Mucosa of stomach (tissue), 1 donor: ENCODE measurements around the gene TSHZ2.

Experiments
- H3K27me3 ChIP-seq: one replicate; pipeline ENCODE4 v1.7.0; 2013; ENCODE audit warnings: mild to moderate bottlenecking, low read length; ENCODE audit not compliant: control insufficient read depth, insufficient read depth
- H3K36me3 ChIP-seq: one replicate; pipeline ENCODE4 v1.7.0; 2013; ENCODE audit warnings: low read length; ENCODE audit not compliant: control insufficient read depth, insufficient read depth
- H3K4me1 ChIP-seq: one replicate; pipeline ENCODE4 v1.7.0; 2013; ENCODE audit warnings: mild to moderate bottlenecking, low read length; ENCODE audit not compliant: control insufficient read depth, insufficient read depth
- H3K4me3 ChIP-seq: one replicate; pipeline ENCODE4 v1.7.0; 2013; ENCODE audit warnings: low read length
- H3K9ac ChIP-seq: one replicate; pipeline ENCODE4 v1.7.0; 2013; ENCODE audit warnings: mild to moderate bottlenecking, low read length, moderate library complexity
- H3K9me3 ChIP-seq: one replicate; pipeline ENCODE4 v1.7.0; 2013; ENCODE audit warnings: mild to moderate bottlenecking, low read length, moderate library complexity; ENCODE audit not compliant: control insufficient read depth
- donor health status: Pancreatic carcinoma.

The TSHZ2 gene

DNA sequence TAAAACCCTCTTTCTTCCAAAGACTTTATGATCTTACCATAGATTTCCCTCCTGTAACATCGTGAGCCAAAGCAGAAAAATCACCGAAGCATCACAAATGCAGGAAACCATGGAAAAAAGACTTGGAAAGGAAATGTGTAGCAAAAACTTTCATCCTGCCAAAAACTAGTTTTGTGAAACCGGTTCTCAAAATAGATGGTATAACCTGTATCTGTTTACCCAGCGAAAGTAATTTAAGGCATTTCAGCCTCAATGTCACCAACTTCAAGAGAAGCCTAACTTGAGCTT is 407.6 kb downstream of the TSHZ2 start:
- no peaks in the 10 kb centered on the region for H3K36me3 ChIP-seq
- no peaks in the 10 kb centered on the region for H3K9me3 ChIP-seq
- H3K27me3 ChIP-seq, result no peaks in the 10 kb centered on the region
- no peaks in the 10 kb centered on the region for H3K4me1 ChIP-seq
- H3K4me3 ChIP-seq, result no peak overlapping the region
- no peak overlapping the region for H3K9ac ChIP-seq

DNA sequence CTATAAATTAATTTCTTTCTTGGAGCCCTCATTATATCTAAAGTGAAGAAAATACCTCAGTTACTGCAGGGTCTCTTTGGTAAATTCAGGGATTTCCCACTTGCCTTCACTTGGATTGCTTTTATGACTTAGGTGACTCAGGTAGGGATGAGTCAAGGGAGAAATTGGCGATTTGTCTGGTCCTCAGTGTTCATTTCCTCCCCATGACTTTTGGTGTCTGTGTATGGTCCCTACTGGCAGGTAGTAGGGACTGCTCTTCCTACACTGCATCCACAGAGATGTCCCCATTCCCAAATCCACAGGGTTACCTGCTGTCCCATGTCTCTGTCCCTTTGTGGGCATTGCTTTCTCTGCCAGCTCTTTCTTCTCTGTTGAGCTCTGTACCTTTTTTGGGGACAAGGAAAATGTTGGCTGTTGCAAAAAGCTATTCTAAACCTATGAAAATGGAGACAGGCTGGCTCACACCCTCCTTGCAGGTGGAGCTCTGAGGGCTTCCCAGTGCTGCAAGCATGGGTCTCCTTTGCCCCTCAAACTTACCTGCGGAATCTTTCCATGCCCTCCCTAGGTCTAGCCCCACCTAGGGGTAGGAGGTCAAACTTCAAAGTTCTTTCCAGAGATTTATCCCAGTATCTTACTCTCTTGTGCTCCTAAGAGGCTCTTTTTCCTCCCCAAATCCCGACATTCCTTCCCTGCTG is 409.6 kb downstream of the TSHZ2 start:
- no peaks in the 10 kb centered on the region for H3K36me3 ChIP-seq
- no peaks in the 10 kb centered on the region for H3K9me3 ChIP-seq
- no peak overlapping the region for H3K4me3 ChIP-seq
- no peak overlapping the region for H3K9ac ChIP-seq
- no peaks in the 10 kb centered on the region for H3K27me3 ChIP-seq
- H3K4me1 ChIP-seq, result no peaks in the 10 kb centered on the region

DNA sequence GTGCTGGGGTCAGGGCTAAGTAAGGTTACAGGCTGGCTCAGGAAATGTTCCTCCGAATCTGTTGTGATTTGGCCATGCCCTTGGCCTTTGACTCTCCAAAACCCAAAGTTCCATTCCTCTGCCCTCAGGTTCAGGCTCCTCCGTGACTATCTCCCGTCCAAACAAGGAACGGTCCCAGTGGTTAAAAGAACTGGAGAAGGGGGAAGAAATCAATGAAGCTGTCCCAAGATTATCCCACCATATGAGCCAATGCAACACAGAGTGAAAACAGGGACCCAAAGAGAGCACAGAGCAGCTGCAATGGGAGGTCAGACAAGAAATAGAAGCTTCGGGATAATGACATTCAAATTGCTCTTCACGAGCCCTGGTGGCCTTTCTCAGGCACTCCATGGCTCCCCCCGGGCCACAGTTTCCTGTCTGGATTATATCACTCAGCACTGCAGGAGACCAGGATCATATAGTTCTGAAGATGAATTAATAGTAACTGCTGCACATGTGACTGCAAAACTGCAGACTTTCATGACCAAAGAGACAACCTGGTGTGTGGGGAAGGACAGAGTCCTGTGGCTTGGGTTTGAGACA is 410.2 kb downstream of the TSHZ2 start:
- H3K4me1 ChIP-seq, result no peaks in the 10 kb centered on the region
- H3K36me3 ChIP-seq, result no peaks in the 10 kb centered on the region
- H3K9ac ChIP-seq, result no peak overlapping the region
- no peaks in the 10 kb centered on the region for H3K9me3 ChIP-seq
- H3K4me3 ChIP-seq, result no peak overlapping the region
- H3K27me3 ChIP-seq, result no peaks in the 10 kb centered on the region

DNA sequence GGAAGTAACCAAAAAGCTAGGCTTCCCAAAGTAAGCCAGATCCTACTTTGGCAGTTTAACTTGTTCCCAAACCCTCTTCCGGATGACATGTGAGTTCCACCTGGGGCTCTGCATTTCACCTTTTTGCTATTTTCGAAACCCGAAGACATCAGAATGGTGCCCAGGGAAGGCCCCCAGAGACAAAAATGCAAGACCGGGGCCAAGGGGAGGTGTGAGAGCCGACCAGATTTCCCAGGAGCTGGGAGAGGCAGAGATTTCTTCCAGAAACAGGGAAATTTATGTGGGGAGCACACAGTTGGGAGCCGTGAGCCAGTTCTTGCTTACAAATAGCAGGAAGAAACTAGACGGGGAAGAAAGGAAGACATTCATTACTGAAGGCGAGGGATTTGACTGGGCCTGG is 411.8 kb downstream of the TSHZ2 start:
- no peaks in the 10 kb centered on the region for H3K4me1 ChIP-seq
- H3K36me3 ChIP-seq, result no peaks in the 10 kb centered on the region
- H3K9me3 ChIP-seq, result no peaks in the 10 kb centered on the region
- no peak overlapping the region for H3K9ac ChIP-seq
- H3K4me3 ChIP-seq, result no peak overlapping the region
- no peaks in the 10 kb centered on the region for H3K27me3 ChIP-seq

DNA sequence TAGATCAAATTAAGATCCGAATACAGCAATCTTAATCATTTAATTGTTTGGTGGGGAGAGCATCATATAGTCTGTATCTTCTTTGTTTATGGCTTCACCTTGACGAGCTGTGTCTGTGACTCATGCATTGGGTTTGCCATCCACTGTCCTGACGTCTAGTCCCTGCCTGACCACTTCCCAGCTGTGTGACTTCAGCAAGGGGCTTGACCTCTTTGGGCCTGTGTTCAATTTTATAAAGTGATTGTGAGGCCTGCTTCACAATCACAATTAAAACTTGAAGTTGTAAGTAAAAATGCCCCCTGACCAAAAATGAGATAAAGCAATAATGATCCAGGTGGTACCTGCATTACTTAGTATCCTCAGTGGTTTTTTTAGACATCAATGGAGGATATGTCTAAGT is 412.2 kb downstream of the TSHZ2 start:
- Histone ChIP-seq H3K9ac (no peak overlapping the region), H3K36me3 (no peaks in the 10 kb centered on the region), H3K9me3 (no peaks in the 10 kb centered on the region), H3K4me1 (no peaks in the 10 kb centered on the region), H3K27me3 (no peaks in the 10 kb centered on the region), H3K4me3 (no peak overlapping the region)

DNA sequence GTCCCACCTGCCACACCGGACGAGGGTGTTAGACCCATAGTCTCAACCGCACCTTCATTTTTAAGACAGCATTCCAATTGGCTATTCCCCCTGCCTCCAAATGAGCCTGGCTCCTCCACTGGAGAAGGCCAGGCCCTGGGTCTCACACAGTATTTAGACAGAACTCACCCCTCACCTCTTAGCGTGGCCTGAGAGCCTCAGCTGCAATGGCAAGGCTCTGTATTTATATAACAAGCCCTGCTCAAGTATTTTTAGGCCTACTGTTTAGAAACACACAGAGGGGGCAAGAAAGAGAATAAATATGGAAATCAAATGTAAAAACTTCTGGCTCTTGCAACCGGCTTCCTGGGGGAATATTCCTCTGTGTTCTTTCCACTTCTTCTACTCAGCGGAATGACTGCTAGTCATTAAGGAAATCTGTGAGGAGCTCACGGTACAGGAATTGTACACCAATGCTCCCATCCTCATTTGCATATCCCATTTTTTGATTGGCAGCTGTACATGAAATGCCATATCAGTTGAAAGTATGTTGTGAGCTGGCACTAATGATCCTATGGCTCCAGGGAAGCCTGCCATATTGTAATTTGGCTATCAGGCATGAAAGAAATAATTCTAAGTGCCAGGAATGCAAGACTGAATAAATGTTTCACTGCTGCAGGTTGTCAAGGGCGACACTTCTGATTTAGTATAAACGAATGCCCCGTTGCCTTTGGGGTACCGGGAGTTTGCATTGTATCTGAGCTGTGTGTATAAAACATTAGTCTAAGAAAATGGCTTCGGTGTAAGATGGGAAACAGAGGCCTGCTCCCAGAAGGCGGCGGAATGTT is 414.0 kb downstream of the TSHZ2 start:
- no peaks in the 10 kb centered on the region for H3K27me3 ChIP-seq
- no peaks in the 10 kb centered on the region for H3K4me1 ChIP-seq
- H3K9me3 ChIP-seq, result no peaks in the 10 kb centered on the region
- no peak overlapping the region for H3K9ac ChIP-seq
- H3K4me3 ChIP-seq, result no peak overlapping the region
- no peaks in the 10 kb centered on the region for H3K36me3 ChIP-seq

DNA sequence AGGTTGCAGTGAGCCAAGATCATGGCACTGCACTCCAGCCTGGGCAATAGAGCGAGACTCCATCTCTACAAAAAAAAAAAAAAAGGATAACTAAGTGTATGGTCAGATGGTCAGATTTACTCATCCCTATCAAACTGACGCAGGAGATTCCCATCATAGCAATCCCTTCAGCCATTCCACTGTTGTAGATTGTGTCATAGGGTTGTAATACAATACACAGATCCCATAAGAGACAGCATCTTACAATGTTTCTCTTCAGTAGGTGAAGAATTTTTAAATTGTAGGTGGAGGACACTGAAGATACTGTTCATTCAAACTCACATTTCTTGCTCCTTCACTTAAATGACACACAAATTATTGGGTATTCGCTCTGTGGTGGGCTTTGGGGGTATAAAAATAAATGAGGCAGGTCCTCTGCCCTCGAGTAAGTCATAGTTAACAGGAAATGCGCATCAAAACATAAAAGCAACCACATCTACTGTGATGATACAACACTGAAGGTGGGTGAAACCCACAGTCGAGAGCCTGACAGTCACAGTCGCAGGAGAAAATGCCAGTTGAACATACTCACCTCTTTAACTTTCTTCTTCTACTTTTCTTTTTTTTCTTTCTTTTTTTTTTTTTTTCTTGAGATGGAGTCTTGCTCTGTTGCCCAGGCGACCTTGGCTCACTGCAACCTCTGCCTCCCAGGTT is 416.0 kb downstream of the TSHZ2 start:
- Histone ChIP-seq H3K4me1 (no peaks in the 10 kb centered on the region), H3K9ac (no peak overlapping the region), H3K4me3 (no peak overlapping the region), H3K36me3 (no peaks in the 10 kb centered on the region), H3K27me3 (no peaks in the 10 kb centered on the region), H3K9me3 (no peaks in the 10 kb centered on the region)

DNA sequence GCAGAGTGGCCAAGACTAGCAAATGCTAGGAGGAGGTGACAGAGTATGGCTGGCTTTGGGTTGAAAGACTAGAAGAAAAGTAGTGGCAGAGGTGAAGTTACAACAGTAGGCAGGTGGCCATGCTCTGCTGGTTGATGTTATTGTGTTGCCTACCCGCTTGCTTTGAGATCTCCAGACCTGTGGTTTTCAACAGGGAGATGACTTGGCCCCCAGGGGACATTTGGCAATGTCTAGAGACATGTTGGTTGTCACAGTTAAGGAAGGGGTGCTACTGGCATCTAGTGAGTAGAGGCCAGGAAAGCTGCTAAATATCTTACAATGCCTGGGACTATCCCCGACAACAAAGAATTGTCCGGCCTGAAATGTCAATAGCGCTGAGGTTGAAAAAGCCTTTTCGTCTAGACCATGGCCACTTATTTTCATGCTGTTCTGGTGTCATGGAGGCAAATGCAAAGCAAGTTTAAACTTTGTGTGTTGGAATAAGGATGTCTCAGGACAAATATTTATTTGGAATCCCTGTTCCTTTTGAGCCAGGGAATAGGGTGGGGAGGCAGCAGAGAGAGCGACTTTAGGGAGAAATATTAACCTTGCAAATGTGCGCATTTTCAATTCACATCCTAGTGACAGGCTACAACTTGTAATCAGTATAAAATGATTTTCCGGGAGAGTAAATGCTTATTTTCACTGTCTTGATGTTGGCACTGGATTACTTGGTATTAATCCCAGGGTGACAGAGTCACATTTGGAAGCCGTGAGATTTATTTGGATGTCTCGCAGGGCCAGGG is 417.6 kb downstream of the TSHZ2 start:
- Histone ChIP-seq H3K9me3 (no peaks in the 10 kb centered on the region), H3K36me3 (no peaks in the 10 kb centered on the region), H3K27me3 (no peaks in the 10 kb centered on the region), H3K4me3 (no peak overlapping the region), H3K9ac (no peak overlapping the region), H3K4me1 (peaks cover 4% of the 10 kb centered on the region)

DNA sequence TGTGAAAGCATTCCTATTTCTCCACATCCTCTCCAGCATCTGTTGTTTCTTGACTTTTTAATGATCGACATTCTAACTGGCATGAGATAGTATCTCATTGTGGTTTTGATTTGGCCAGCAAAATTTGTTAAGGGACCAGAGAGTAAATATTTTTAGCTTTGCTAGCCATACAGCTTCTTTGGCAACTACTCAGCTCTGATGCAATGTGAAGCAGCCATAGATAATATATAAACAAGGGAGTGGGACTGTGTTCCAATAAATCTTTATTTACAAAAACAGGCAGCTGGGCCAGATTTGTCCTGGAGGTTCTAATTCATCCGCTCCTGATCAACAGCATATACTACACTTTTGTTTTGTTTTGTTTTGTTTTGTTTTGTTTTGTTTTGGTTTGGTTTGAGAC is 418.6 kb downstream of the TSHZ2 start:
- no peak overlapping the region for H3K4me3 ChIP-seq
- H3K9ac ChIP-seq, result no peak overlapping the region
- peaks cover 7% of the 10 kb centered on the region for H3K4me1 ChIP-seq
- H3K9me3 ChIP-seq, result no peaks in the 10 kb centered on the region
- H3K36me3 ChIP-seq, result no peaks in the 10 kb centered on the region
- H3K27me3 ChIP-seq, result no peaks in the 10 kb centered on the region

DNA sequence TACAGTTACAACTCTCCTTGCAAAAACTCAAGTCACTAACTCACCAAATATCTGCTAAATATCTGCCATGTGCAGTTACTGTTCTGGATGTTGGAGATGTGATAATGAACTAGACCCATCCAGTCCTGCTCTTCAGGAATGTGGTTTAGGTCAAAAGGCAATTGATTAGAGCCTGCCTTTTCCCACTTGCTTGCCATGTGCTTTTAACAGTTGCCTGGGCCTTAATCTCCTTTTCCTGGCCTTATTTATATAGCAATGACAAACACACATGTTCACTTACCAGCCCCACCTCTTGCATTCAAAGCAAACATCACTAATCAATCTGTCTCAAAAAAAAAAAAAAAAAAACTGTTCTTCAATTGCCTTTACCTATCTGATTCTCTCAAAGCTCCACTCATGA is 422.3 kb downstream of the TSHZ2 start:
- Histone ChIP-seq H3K9me3 (no peaks in the 10 kb centered on the region), H3K4me1 (peaks cover 7% of the 10 kb centered on the region), H3K4me3 (no peak overlapping the region), H3K36me3 (no peaks in the 10 kb centered on the region), H3K27me3 (no peaks in the 10 kb centered on the region), H3K9ac (no peak overlapping the region)

DNA sequence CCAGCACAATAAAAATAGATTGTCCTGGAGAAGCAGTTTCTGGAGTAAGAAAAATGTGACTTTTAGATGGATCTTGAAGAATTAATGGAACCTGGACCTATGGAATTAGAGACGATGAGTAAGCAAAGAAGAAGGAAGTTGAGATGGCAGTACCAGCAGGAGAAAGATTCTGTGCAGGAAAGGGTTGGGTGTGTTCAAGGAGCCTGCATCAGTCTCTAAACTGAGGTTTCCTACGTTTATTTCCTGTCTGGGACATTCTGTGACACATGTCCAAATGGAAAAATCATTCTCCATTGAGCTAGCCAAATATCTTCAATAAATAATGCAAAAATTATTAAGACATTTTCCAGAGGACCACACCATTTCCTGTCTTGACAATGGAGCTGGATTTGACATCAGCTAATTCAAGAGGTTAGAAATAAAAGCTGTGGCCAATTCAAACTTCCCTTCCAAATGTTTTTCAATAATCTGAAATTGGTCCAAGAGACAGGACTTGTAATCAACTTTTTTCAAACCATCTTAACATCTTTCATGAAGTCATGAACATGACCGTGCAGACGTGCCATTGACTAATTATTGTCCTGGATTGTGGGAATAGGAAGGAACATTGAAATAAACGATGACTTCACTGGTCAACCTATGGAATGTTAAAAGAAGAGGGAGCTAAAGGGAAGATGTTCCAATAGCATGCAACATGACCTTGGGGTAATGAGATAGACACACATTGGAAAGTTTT is 423.2 kb downstream of the TSHZ2 start:
- H3K4me3 ChIP-seq, result no peak overlapping the region
- peaks cover 7% of the 10 kb centered on the region for H3K4me1 ChIP-seq
- H3K27me3 ChIP-seq, result no peaks in the 10 kb centered on the region
- H3K9me3 ChIP-seq, result no peaks in the 10 kb centered on the region
- H3K36me3 ChIP-seq, result no peaks in the 10 kb centered on the region
- no peak overlapping the region for H3K9ac ChIP-seq
